Stimulated activated CD8-positive, alpha-beta memory T cell treated with anti-CD3 and anti-CD28 coated beads, Interleukin-15, amount 100 ng/mL, for 1 hour (primary cell): Measurements from ENCODE around the gene NLE1.
"Not testable (repeated sequence)": the region's sequence is repeated elsewhere in the genome, so short reads cannot be mapped to it uniquely, and the experiment has no call there.

Experiments
- DNase-seq: peaks from one replicate; pipeline ENCODE4 v3.0.0-alpha.2; 2020; ENCODE audit warnings: low read depth

The NLE1 gene

GRCh38 chr17:35161281-35161761 lies 19.2 kb upstream of the NLE1 start:
- DNase-seq = no peak

GRCh38 chr17:35160354-35161201 lies 18.5 kb upstream of the NLE1 start:
- no peak for DNase-seq

GRCh38 chr17:35159940-35160339 lies 17.8 kb upstream of the NLE1 start:
- no peak for DNase-seq

GRCh38 chr17:35155246-35155645 lies 13.1 kb upstream of the NLE1 start:
- DNase-seq = no peak

- DNase-seq = no peak
Measured at GRCh38 chr17:35154196-35155165, 12.4 kb upstream of the NLE1 start.

- no peak for DNase-seq
Measured at GRCh38 chr17:35152421-35153140, 10.5 kb upstream of the NLE1 start.

- DNase-seq = not testable (repeated sequence)
Measured at GRCh38 chr17:35151080-35151479, 9.0 kb upstream of the NLE1 start.

GRCh38 chr17:35149941-35150340 lies 7.8 kb upstream of the NLE1 start:
- DNase-seq = no peak

GRCh38 chr17:35148144-35148543 lies 6.0 kb upstream of the NLE1 start:
- DNase-seq = no peak

GRCh38 chr17:35147375-35147905 lies 5.3 kb upstream of the NLE1 start, which contains the start of gene UNC45B:
Gene UNC45B (plus strand): TSS chr17:35147817. CDS start chr17:35148264, 447 bp downstream.
- DNase-seq = no peak

GRCh38 chr17:35146214-35146833 lies 4.2 kb upstream of the NLE1 start:
- no peak for DNase-seq

GRCh38 chr17:35144840-35145239 lies 2.7 kb upstream of the NLE1 start:
- DNase-seq = no peak

GRCh38 chr17:35142467-35142796 lies 329 bp upstream of the NLE1 start:
- no peak for DNase-seq

GRCh38 chr17:35138218-35138617 lies 3.9 kb downstream of the NLE1 start:
- no peak for DNase-seq

- no peak for DNase-seq
Measured at GRCh38 chr17:35135322-35135721, 6.8 kb downstream of the NLE1 start.

- no peak for DNase-seq
Measured at GRCh38 chr17:35132816-35133550, 9.1 kb downstream of the NLE1 start.

- no peak for DNase-seq
Measured at GRCh38 chr17:35132099-35132498, 10.0 kb downstream of the NLE1 start.

GRCh38 chr17:35130392-35130791 lies 11.7 kb downstream of the NLE1 start:
- DNase-seq = no peak

GRCh38 chr17:35129973-35130351 lies 12.1 kb downstream of the NLE1 start:
- no peak for DNase-seq

GRCh38 chr17:35129154-35129972 lies 12.7 kb downstream of the NLE1 start:
- DNase-seq = no peak
